ENCODE results near the gene BUD23.
"Not testable (repeated sequence)": the region's sequence is repeated elsewhere in the genome, so short reads cannot be mapped to it uniquely, and the experiment has no call there.

BUD23 gene

DNA sequence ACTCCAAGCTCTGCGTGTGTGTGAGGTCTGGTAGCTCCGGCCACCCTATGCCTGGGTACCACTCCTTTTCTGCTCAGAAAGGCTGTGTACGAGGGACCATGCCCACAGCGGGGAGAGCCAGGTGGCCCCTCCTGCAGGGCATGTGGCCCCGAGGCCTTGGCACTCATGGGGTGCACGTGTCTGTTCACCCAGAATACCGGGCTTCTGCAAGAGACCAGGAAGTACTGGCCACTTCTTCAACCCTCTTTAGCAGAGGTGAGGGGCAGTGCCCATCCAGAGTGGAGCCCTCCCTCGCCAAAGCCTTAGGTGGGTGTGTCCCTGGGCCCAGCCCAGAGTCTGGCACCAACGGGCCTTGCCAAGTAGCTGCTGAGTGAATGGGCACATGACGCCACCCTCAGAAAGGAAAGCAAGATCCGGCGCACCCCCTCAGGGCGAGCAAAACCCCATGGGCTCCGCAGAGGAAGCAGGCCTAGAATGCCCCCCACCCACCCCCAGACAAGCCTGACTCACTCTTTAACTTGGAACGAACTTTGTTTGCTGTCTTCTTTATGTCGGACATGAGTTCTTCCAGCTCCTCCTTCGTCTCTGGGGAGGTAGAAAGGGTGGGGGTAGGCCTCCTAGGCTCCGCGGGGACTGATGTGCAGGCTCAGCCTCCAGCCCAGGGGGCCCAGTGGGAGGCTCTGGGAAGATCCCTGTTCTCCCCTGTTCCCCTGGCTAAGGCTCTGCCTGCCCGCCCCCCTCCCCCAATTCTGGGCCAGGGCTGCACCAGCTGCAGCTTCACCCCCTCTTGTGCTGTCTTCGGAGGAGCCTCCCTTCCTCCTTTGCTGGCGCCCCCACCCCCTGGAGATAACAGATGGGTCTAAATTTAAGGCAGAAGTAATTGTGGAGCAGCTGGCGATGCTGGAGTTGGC, 21.5 kb downstream of the BUD23 start:
- TF ChIP-seq, protein P1, sequence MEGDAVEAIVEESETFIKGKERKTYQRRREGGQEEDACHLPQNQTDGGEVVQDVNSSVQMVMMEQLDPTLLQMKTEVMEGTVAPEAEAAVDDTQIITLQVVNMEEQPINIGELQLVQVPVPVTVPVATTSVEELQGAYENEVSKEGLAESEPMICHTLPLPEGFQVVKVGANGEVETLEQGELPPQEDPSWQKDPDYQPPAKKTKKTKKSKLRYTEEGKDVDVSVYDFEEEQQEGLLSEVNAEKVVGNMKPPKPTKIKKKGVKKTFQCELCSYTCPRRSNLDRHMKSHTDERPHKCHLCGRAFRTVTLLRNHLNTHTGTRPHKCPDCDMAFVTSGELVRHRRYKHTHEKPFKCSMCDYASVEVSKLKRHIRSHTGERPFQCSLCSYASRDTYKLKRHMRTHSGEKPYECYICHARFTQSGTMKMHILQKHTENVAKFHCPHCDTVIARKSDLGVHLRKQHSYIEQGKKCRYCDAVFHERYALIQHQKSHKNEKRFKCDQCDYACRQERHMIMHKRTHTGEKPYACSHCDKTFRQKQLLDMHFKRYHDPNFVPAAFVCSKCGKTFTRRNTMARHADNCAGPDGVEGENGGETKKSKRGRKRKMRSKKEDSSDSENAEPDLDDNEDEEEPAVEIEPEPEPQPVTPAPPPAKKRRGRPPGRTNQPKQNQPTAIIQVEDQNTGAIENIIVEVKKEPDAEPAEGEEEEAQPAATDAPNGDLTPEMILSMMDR (conservative IDR thresholded peaks at IDR 0.05; ENCODE audit: control insufficient read depth, insufficient read depth, low read depth, low read length) = no peak
- DNase-seq (ENCODE audit: low read depth) = peak; percentile 80
- H3K4me3 ChIP-seq (ENCODE audit: control insufficient read depth, low read depth, low read length) = no peak overlapping the region

DNA sequence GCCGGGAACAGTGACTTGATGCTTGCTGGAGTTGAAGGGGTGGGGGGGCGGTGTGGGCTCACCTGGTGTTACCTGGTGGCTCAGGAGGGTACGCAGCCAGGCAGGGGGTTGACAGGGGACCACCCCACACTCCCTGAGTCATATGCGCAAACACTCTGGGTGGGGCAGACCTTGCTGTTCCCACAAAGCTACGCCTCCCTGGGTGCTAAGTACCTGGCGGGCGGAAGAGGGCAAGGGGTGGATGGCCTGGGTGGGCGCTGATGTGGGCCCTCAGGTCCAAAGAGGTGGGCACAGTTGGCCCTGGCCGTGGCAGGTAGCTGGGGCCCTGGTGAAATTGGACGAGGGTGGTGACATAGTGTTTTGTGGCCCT, 22.1 kb downstream of the BUD23 start:
- no peak overlapping the region for H3K4me3 ChIP-seq (ENCODE audit: control insufficient read depth, low read depth, low read length)
- no peak for DNase-seq (ENCODE audit: low read depth)
- TF ChIP-seq, protein P1 (conservative IDR thresholded peaks at IDR 0.05; ENCODE audit: control insufficient read depth, insufficient read depth, low read depth, low read length) = no peak

DNA sequence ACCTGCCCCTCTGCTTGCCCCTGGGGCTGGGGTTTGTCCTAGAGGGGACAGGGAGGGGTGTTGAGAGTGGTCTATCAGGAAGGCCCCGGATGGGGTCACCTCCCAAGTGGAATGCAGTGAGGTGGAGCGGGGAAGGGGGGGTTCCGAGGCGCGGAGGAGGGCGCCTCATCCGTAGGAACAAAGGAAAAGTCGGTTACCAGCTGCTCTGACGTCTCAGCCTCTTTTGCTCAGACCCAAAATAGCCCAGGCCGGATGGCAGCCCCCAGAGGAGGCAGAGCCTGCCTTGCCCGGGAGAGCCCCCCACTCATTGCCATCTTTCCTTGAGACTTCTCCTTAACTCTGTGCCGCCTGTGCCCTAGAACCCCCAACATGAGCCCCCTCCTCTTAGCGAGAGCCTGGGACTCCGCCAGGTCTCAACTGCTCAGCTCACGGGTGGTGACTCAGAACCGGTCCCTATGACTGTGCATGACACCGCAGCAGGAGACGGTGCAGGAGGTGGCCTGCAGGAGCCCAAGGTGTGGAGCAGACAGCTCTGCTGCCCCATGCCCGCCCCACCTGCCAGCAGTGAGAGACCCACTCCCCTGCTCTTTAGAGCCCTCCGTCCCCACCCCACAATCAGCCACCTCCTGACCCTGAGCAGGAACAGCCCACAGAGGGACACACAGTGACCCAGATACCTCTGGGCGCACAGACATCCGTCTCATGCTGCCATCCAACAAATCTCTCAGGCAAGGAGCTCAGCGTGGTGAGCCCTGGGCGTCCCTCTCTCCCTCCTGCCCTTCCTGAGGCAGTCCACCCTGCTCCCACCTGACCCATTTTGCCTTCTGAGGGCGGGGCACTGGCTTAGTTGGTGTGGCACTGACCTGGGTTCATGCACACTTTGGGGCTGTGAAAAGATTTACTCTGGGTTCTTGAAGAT, 23.0 kb downstream of the BUD23 start:
- peak; percentile 48 for DNase-seq (ENCODE audit: low read depth)
- TF ChIP-seq, protein P1 (conservative IDR thresholded peaks at IDR 0.05; ENCODE audit: control insufficient read depth, insufficient read depth, low read depth, low read length) = no peak
- no peak overlapping the region for H3K4me3 ChIP-seq (ENCODE audit: control insufficient read depth, low read depth, low read length)

DNA sequence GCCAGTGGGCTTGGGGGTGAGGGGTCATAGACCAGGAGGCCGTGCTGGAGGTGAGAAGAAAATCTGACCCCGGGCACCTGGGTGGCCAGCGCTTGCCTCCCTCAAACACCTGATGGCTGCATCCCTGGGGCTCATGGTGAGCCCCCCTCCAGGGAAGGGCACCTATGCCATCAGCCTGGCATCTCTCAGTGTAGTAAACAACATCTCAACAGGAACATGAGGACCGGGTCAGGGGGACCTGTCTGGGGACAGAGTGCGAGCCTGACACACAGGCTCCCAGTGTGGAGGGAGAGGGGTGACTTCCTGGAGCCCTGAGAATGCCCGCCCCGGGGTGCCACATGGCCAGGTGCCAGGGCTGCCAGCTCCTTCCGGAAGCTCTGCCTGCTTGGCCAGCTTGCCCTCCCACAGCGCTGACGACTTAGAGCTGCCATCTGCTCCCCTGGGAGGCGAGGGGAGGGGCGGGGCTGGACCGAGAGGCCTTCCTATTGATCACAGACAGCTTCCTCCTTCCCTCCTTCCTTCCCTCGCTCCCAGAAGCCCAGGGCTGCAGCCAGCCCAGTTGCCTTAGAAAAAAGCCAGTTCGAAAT, 23.7 kb downstream of the BUD23 start:
- TF ChIP-seq, protein P1 (conservative IDR thresholded peaks at IDR 0.05; ENCODE audit: control insufficient read depth, insufficient read depth, low read depth, low read length) = no peak
- no peak for DNase-seq (ENCODE audit: low read depth)
- no peak overlapping the region for H3K4me3 ChIP-seq (ENCODE audit: control insufficient read depth, low read depth, low read length)

DNA sequence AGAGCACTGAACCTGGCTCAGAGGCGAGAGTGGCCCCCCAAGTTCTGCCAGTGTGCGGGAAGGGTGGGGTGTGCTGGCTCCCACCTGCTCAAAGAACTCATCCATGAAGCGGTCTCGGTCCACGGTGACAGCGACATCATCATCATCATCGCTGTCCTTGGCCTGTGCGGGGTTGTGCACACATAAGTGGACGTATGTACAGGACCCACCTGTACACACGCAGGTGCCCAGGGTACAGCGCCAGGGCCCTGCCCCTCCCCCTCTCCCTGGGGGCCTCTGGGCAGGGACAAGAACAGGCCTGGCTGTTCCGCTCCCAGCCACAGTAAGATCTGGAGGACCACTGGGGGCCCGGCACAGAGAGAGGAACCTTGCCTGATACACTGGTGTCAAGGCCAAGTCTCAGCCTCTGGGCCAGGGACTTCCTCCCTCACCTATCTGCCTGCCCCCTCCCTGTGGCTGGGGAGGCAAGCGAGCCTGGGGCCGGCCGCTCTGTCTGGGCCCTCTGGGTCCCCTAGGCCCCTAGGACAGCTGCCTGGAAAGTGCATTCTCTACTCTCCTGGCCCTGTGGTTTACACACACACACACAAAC, 25.7 kb downstream of the BUD23 start:
- TF ChIP-seq, protein P1 (conservative IDR thresholded peaks at IDR 0.05; ENCODE audit: control insufficient read depth, insufficient read depth, low read depth, low read length) = no peak
- DNase-seq (ENCODE audit: low read depth) = no peak
- H3K4me3 ChIP-seq (ENCODE audit: control insufficient read depth, low read depth, low read length) = no peak overlapping the region

DNA sequence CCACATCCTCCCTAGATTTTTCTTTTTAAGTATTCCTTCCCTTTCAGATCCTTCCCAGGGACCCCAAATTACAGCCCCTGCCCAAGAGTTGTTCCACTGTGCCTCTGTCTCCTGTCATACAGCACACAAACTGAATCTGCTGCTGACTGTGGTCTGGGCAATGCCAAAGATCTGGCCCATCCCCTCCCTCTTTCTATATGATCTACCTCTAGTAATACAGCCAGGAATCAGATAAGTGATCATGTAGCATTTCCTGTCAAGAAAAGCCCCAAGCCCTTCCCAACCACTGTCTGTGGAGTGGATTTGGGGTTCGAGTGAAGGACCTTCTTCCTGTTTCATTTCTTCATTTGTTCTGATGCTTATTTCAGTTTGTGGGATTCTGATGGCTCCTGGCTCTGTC, 29.4 kb downstream of the BUD23 start:
- no peak for DNase-seq (ENCODE audit: low read depth)
- TF ChIP-seq, protein P1 (conservative IDR thresholded peaks at IDR 0.05; ENCODE audit: control insufficient read depth, insufficient read depth, low read depth, low read length) = no peak
- no peak overlapping the region for H3K4me3 ChIP-seq (ENCODE audit: control insufficient read depth, low read depth, low read length)

DNA sequence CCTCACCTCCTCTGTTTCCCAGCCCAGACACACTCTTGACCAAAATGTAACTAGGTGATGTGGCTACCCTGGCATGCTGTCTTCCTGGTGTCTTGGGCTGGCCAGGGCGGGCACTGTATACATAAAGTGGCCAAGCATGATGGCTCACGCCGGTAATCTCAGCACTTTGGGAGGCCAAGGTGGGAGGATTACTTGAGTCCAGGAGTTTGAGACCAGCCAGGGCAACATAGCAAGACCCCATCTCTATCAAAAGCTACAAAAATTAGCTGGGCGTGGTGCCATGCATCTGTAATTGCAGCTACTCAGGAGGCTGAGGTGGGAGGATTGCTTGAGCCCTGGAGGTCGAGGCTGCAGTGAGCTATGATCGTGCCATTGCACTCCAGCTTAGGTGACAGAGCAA, 29.9 kb downstream of the BUD23 start:
- not testable (repeated sequence) for H3K4me3 ChIP-seq (ENCODE audit: control insufficient read depth, low read depth, low read length)

More for the DNA sequence above, 29.9 kb downstream of the BUD23 start:
- not testable (repeated sequence) for DNase-seq (ENCODE audit: low read depth)

All from fibroblast of mammary gland (primary cell).